IPS-NIHi7 (cell line): ENCODE results near the gene MAGI2.
"Not testable (repeated sequence)": the region's sequence is repeated elsewhere in the genome, so short reads cannot be mapped to it uniquely, and the experiment has no call there.

Experiments used
- DNase-seq: peaks from one replicate; pipeline ENCODE4 v3.0.0; 2012; ENCODE audit warnings: mixed read lengths; ENCODE audit errors: extremely low spot score

MAGI2 gene

DNA sequence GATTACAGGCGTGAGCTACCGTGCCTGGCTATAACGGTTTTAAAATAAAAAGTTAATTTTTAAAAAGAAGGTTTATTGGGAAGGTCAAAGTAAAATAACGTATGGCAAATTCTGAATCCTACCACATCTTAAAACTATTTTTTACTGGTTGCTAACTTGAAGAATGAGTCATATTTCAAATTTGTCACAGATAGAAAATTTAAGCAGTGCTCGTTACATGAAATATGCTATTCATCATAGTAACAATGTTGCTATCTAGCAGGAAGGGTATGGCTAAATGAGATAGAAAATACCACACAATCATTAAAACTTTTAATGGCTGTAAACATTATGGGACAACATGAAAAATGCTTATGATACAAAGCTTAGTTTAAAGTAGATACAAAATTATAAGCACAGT is 1154.4 kb downstream of the MAGI2 start:
- no peak for DNase-seq

DNA sequence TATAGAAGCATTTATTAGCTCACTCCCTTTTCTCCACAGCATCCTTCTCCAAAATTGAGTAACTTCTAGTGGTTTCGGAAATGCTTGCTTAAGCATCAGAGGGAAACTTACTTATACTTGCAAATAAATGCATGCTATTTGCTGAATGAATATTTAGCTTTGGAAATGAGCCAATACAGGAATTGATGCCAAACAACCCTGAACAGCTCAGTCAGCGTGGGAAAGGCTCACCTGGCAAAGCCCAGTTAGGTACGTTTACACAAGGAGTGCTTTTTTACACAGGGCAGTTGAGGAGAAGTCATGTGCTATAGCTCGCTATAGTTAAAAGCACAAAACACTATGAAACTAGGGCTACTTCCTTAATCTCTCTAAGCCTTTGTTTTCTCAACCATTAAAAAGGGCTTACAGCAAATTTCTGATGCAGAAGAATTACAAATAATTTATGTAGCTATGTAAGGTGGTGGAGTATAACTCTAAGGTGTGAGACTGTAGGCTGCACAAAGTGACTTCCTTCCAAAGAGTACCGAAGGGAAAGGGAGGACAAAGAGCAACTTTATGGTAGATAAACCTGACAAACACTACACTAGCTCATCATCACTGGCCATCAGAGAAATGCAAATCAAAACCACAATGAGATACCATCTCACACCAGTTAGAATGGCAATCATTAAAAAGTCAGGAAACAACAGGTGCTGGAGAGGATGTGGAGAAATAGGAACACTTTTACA is 1156.7 kb downstream of the MAGI2 start:
- no peak for DNase-seq

DNA sequence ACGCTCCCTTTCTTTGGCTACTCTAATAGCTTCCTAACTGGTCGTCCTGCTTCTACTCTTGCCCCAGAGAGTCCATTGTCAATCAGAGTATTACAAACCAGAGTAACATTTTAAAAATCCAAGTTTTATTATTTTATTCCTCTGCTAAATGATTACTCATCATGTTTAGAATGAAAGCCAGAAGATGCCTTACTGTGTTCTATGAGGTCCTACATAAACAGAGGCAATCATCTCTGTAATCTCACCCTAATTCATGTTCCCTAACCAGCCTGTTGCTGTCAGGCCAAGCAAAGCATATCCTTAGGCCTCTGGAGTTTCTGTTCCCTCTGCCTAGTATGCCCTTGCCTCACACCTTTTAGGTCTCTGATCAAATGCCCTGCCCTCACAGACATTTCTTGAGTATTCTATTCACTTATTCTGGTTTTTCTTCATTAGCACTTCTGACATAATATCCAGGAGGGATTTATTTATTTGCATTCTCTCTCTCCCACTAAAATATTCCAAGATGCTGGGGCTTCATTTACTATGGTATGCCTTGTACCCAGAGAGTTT is 1157.3 kb downstream of the MAGI2 start:
- no peak for DNase-seq

DNA sequence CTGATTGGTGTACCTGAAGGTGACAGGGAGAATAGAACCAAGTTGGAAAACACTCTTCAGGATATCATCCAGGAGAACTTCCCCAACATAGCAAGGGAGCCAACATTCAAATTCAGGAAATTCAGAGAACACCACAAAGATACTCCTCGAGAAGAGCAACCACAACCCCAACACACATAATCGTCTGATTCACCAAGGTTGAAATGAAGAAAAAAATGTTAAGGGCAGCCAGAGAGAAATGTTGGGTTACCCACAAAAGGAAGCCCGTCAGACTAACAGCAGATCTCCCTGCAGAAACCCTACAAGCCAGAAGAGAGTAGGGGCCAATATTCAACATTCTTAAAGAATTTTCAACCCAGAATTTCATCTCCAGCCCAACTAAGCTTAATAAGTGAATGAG is 1164.0 kb downstream of the MAGI2 start:
- DNase-seq, result not testable (repeated sequence)

DNA sequence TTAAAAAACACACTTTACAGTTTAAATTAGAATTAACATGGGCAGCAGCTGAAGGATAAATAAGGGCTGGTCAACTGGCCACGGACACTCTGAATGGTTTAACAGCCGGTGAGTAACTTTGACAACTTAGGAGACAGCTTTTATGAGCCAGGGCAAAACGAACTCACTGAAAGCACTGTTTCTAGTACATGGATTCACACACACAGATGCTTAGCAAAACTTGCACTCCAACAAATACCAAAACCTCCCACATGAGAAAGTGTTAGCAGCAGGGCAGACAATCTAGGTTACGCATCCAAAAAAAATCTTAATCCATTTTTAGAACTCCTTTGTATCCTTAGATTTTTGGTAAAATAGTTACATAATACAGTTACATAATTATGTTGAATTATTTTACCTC is 1168.5 kb downstream of the MAGI2 start:
- DNase-seq, result no peak

DNA sequence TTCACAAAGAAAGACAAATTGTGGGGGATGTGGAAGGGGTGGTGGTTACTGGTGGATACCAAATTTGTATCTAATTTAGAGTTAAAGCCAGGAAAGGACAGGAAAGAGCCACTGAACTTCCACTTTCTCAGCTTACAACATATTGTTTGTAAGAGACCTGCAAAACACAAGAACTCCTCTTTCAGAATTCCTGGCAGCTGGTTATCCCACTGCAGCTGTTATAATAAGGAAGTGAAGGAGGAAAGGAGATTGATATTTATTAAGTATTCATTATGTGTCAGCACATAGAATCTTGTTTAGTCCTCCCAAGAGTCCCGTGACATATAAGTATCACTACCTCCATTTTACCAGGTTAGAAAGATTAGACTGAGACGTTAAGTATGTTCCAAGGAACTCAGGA is 1173.2 kb downstream of the MAGI2 start:
- DNase-seq, result no peak

DNA sequence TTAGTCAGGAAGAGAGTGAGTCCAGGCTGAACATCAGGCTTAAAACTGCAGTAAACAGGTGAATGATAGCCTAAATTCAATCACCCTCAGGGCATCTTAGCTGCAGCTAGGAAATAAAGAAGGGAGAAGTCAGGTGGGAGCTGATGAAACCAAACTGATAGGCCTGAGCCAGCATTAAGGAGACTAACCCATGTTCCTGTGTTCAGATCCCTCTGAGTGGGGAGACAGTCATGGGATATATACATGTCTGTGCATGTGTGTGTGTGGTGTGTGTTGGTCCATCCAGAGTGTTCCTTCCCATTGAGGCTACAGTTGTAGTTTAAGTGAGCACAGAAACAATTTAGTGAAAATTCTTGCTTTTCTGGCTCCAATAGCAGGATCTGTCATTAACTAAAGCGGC is 1174.0 kb downstream of the MAGI2 start:
- no peak for DNase-seq

DNA sequence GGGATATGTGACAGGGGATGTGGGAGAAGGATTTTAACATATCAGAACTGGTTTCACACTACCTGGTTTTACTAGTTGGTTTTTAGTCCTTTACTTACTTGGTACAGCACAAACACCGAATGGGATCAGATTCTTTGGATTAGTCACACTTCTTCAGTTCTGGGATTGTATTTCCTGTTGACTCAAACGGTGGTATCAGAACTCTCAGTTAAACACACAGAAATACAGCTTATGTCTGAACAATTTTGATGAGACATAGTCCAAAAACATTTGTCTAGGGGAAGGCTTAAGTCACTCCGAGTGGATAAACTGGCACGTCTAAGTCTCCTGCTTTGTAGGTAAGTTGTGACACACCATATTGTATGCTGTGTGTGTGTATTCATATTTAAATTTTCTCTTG is 1174.4 kb downstream of the MAGI2 start:
- DNase-seq, result no peak

DNA sequence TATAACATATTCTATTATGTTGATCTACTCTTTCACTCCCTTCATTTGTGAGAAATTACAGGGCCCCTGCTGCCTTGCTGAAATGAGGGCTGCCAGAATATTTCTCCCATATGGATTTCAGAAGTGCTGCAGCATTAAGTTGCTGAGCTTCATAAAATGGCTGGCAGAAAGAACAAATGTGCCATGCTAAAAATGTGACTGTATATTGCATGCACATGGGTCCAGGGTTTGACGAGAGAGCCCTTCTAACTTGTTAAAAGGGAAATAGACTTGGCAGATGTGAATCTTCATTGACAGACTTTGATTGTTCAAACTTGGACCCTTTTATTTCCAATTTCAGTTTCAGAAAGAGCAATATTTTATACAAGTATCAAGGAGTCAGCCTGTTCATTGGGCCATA is 1186.3 kb downstream of the MAGI2 start:
- DNase-seq, result no peak

DNA sequence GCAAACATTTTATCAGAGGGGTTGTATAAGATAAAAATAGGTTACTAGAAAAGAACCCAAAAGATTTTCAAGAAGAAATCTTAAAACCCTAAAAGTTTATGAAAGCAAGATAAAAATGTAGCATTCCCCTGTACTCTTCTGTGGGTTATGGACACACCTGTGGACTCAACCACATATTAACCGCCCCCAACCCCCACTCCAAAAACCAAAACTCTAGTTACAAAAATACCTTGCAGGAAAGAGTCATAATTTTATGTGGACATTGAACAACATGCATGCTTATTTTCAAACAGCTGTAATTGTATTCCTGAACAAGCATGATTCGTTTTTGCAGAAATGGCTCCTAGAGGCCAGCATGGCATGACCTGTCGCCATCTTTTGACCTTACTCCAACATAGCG is 1188.0 kb downstream of the MAGI2 start:
- DNase-seq, result no peak

DNA sequence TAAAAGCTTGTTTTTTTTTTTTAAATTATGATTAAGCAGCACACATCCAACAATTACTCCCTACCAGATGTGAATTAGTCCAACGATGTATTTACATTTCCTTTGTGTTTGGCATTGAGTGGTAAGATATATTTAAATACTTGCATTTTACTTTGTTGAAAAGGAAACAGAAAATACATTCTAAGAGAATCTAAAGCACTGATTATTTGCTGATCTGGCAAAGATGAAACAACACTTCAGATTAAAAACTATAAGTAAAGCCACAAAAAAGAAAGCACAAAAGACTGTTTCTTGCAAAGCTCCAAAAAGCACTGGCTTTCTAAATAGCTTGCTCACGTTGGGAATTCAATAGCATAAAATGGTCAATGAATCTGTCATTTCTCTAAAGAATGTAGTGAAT is 1188.4 kb downstream of the MAGI2 start:
- no peak for DNase-seq

DNA sequence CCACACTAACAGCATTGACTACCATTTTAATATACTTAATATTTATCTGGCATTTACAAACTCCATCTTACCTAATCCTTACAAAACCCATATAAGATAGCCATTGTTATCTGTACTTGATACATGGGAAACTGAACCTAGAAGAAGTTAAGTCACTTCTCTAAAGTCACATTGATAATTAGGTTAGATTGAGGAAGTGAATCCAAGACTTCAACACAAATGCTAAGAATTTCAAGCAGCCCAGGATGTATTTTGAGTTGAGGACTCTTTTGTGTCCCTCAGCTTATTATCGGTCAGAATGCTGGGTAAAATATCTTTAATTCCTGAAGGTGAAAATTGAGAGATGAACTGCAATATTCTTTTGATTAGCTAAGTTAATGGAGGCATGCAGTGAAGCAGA is 1189.4 kb downstream of the MAGI2 start:
- DNase-seq, result no peak

DNA sequence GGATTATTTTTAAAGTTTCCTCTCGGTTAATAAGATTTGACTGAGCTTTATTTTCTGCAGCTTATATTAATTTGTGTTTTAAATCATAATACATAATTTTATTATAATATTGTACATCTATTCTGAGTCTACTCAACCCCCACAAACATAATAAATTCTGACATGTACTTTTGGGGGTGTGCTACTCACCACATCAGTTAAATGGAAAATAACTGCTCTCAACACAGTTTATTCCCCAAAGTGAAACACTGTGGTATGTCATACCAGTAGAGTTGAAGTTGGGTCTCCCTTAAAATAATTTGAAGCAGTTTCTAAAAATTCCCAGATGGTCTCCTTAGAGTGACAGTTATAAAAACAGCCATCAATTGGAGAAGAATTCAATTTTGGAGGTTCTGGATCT is 1191.7 kb downstream of the MAGI2 start:
- DNase-seq, result no peak

DNA sequence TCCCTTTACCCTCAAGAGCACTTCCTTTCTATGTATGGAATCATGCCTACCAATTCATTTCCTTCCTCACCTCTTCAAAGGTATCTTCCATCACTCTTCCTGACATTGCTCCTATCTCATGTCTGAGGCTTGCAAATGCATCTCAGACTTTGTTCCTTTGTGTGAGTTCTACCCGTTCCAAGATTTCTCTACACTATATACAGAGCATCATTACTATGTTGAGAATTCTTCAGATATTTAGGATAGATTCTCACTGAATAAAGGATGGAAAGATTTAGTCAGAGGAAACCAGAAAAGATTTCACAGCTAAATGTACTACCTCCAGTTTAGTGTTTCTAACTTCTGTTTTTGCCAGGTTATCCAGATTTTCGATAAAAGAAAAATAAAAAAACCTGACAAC is 1192.2 kb downstream of the MAGI2 start:
- DNase-seq, result no peak

DNA sequence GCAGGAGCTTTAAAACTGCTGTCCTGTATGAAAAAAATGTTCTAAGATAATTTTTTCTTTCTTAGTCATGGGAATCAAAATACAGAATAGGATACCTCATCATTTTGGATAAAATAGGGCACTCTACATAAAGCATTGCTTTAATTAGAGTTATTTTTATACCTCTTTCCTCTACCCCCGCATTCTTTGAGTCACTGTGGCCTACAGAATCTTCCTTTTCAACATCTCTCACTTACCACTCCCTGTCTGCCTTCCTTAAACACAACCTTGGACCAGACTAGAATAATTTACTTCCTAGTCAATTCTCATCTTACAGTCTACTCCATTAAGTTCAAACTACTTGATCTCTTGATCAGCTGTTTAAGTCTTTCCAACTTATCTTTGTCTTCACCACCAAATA is 1192.6 kb downstream of the MAGI2 start:
- no peak for DNase-seq

DNA sequence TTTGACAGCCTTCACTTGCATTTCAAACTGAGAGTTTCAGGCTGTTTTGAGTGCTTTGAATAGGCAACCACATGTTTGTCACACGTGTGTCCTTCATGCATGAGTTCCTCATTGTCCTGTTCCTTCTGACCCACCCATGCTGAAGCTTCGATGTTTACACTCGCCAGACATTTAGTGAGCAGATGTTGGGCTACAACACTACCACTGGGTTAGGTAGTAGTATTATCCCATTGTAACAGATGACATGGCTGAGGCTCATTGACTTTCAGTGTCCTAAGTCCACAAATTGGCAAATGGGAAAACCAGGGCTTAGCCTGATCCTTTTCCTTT is 1198.8 kb downstream of the MAGI2 start:
- DNase-seq, result no peak

DNA sequence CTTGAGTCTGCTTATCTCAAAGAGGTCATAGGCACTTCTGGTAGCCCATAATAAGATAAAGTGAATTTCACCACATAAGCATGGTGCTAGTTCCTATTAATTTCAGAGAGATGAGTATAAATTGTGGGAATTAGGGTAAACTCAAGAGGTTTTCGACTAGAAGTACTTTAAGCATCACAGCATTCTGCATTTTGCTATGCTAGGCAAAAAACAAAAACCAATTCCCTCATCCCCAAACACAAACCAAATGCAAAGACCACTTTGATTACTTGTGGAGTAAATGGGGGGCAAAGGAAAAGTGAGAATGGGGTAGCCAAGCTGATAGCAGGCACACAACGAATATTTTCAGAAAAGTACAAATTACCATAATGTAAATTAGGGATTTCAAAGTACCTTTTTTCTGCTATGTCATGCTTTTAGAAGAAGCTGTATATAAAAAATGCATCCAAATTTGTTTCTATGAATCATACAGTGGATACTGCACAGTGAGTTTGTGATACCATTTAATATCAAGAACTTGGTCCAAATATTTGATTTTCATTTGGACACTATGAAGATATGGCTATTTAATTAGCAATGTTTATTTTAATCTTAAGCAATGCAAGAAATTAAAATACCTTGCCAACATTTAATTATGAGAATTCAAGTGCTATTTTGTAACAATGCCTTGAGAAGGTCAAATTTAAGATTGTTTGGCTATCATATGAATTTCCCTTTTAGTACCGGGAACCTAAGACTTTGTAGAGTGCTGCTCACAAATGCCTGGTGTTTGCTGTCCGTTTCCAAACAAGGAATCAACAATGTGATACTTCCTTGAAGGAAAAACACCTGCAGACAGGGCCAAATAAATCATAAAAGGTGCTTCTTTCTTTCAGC is 1199.4 kb downstream of the MAGI2 start:
- DNase-seq, result no peak

DNA sequence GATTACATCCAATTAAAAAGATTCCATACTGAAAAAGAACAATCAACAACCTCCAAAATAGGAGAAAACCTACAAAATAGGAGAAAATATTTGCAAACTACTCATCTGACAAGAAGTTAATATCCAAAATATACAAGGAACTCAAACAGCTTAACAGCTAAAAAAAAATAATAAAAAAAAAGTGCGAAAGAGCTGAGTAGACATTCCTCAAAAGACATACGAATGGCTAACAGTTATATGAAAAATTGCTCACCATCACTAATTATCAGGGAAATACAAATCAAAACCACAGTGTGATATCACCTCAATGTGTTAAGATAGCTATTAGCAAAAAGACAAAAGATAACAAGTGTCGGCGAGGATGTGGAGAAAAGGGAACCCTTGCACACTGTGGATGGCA is 1204.6 kb downstream of the MAGI2 start:
- DNase-seq, result no peak

DNA sequence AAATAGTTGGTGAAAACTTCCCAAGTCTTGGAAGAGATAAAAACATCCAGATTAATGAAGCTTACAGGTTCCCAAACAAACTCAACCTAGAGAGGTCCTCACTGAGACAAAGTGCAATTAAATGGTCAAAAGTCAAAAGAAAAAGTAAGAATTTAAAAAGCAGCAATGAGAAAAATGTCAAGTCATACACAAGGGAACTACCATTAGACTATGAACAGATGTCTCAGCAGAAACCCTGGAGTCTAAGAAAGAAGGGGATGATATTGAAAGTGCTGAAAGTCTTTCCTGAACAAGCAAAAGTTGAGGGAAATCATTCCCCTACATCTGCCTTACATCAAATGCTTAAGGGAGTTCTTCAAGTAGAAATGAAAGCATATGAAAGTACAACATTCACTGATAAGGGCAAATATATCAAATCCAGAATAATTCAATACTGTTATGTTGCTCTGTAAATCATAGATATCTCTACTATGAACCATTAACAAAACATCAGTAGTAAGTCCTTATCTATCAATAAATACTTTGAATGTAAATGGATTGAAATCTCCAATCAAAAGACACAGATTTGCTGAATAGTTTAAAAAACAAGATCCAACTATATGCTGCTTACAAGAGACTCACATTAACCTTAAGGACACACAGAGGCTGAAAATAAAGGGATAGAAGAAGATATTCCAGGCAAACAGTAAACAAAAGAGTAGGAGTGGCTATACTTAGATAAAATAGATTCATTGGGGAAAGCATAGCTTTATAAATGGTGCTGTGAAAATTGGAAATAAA is 1205.4 kb downstream of the MAGI2 start:
- DNase-seq, result no peak

DNA sequence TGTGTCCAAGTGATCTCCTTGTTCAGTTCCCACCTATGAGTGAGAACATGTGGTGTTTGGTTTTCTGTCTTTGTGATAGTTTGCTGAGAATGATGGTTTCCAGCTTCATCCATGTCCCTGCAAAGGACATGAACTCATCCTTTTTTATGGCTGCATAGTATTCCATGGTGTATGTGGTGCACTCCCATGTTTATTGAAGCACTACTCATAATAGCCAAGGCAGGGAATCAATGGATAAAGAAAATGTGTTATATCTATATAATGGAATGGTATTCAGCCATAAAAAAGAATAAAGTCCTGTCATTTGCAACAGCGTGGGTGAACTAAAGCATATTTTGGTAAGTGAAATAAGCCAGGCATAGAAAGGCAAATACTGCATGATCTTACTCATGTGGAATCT is 1213.3 kb downstream of the MAGI2 start:
- not testable (repeated sequence) for DNase-seq

DNA sequence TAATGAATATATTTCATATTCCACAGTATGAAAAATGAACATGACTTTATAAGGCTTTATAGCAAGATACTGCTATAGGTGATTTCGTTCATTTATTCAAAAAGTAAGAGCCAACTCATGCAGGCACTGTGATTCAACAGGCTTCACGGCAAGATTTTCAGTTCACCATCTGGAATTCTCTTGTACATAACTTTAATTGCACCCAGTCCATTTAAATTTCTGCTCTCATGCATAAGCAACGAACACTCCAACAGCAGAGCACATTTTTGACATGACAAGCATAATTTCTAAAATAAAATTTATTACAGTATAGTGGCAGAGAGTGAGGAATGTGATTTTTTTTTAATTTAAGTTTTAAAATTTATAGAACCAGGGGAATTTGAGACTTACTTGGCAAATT is 1218.8 kb downstream of the MAGI2 start:
- no peak for DNase-seq

DNA sequence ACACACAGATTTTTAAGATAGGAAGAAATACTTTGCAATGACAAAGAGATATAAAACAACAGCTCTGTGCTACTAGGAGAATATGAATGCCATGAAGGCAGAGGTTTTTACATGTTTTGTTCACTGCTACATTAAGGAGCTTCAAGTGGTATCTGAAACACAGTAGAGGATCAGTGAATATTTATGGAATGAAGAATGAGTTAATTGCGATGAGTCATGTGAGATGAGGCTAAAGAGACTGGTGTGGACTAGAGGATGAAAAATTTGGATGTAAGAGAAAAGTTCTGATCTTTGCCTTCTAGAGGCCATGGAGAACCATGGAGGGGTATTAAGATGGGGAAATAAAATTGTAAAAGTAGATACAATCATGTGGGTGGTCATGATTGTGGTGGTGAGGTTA is 1220.7 kb downstream of the MAGI2 start:
- no peak for DNase-seq
